SU-DHL-6 (cell line): ENCODE results near the gene PTPRN2.

ENCODE experiments used
- H2AFZ ChIP-seq: fragments of 200-600 bp; sonication (generic); 2 replicates; pipeline ENCODE4 v1.6.1; 2014; ENCODE audit warnings: low read depth, mild to moderate bottlenecking, moderate library complexity, mixed read lengths, antibody characterized with exemption, low read length; ENCODE audit not compliant: severe bottlenecking
- H3F3A ChIP-seq: fragments of 200-600 bp; shearing (Covaris generic); 2 replicates; pipeline ENCODE4 v1.6.0; 2016; ENCODE audit warnings: antibody characterized with exemption, mild to moderate bottlenecking; ENCODE audit not compliant: insufficient read depth
- H3K27ac ChIP-seq: fragments of 200-600 bp; sonication (generic); 2 replicates; pipeline ENCODE4 v1.5.1; 2016; ENCODE audit warnings: low read depth, mild to moderate bottlenecking, low read length, moderate library complexity, mixed read lengths
- H3K27me3 ChIP-seq: fragments of 200-600 bp; sonication (generic), shearing (Covaris generic); 2 replicates; pipeline ENCODE4 v1.6.0; 2014; ENCODE audit warnings: mild to moderate bottlenecking, low read length
- H3K36me3 ChIP-seq: fragments of 200-600 bp; sonication (generic); 2 replicates; pipeline ENCODE4 v1.6.1; 2014; ENCODE audit warnings: mild to moderate bottlenecking, low read length, mixed read lengths
- H3K4me2 ChIP-seq: fragments of 300-600, 200-600 bp; shearing (Covaris generic), sonication (generic); 2 replicates; pipeline ENCODE4 v1.6.0; 2014; ENCODE audit warnings: low read length, low read depth, mild to moderate bottlenecking; ENCODE audit not compliant: poor library complexity, severe bottlenecking
- H3K4me3 ChIP-seq: fragments of 200-600 bp; sonication (generic); 2 replicates; pipeline ENCODE4 v1.5.1; 2014; ENCODE audit warnings: antibody characterized with exemption, low read length, mild to moderate bottlenecking, mixed read lengths; ENCODE audit not compliant: insufficient read depth, poor library complexity, severe bottlenecking
- H3K79me2 ChIP-seq: fragments of 200-600 bp; sonication (generic); 2 replicates; pipeline ENCODE4 v1.6.1; 2014; ENCODE audit warnings: mild to moderate bottlenecking, low read length, moderate library complexity; ENCODE audit not compliant: insufficient read depth
- H3K9ac ChIP-seq: fragments of 200-600 bp; sonication (generic); 2 replicates; pipeline ENCODE4 v1.7.0; 2014; ENCODE audit warnings: mild to moderate bottlenecking, low read length
- H3K9me2 ChIP-seq: fragments of 200-600 bp; sonication (generic); replicated peaks from 2 replicates; pipeline ENCODE4 v1.6.1; 2014; ENCODE audit warnings: low read length; ENCODE audit not compliant: insufficient read depth
- H3K9me3 ChIP-seq: fragments of 200-600 bp; sonication (generic); 2 replicates; pipeline ENCODE4 v1.6.1; 2014; ENCODE audit warnings: low read length, mixed read lengths; ENCODE audit not compliant: insufficient read depth
- H4K20me1 ChIP-seq: fragments of 200-600 bp; sonication (generic); 2 replicates; pipeline ENCODE4 v1.6.1; 2014; ENCODE audit warnings: low read depth, mild to moderate bottlenecking, antibody characterized with exemption, low read length, moderate library complexity, mixed read lengths
- CTCF ChIP-seq: fragments of 200-600 bp; sonication (generic); IDR thresholded peaks from one replicate; pipeline ENCODE4 v1.5.1; 2017; ENCODE audit warnings: antibody characterized with exemption, mild to moderate bottlenecking, low read length, moderate library complexity; ENCODE audit not compliant: insufficient read depth, poor library complexity, severe bottlenecking
- EZH2phosphoT487 ChIP-seq: fragments of 200-600 bp; sonication (generic), shearing (Covaris generic); conservative IDR thresholded peaks from 2 replicates; pipeline ENCODE4 v1.6.1; 2018; ENCODE audit warnings: mild to moderate bottlenecking, antibody characterized with exemption, low read length, moderate library complexity, mixed read lengths

PTPRN2 gene

GRCh38 chr7:158300427-158300826 lies 287.2 kb downstream of the PTPRN2 start:
- Histone ChIP-seq H3K9me2 (no peaks in the 10 kb centered on the region), H3K4me2 (no peak overlapping the region), H3K79me2 (no peaks in the 10 kb centered on the region), H3K27ac (no peak overlapping the region), H3K4me3 (no peak overlapping the region), H3F3A (no peaks in the 10 kb centered on the region), H3K9me3 (no peaks in the 10 kb centered on the region), H3K9ac (no peak overlapping the region), H4K20me1 (no peaks in the 10 kb centered on the region), H3K27me3 (no peaks in the 10 kb centered on the region), H2AFZ (no peak overlapping the region), H3K36me3 (no peaks in the 10 kb centered on the region)
- no peak for TF ChIP-seq EZH2phosphoT487
- no peak for TF ChIP-seq CTCF

GRCh38 chr7:158299607-158300006 lies 288.0 kb downstream of the PTPRN2 start:
- no peaks in the 10 kb centered on the region for H3F3A ChIP-seq
- H3K9me3 ChIP-seq: no peaks in the 10 kb centered on the region
- no peaks in the 10 kb centered on the region for H3K79me2 ChIP-seq
- TF ChIP-seq CTCF: no peak
- TF ChIP-seq EZH2phosphoT487: no peak
- H3K36me3 ChIP-seq: no peaks in the 10 kb centered on the region
- no peaks in the 10 kb centered on the region for H3K9me2 ChIP-seq
- no peaks in the 10 kb centered on the region for H4K20me1 ChIP-seq
- H3K9ac ChIP-seq: no peak overlapping the region
- H3K27ac ChIP-seq: no peak overlapping the region
- no peak overlapping the region for H3K4me3 ChIP-seq
- H3K4me2 ChIP-seq: no peak overlapping the region
- H2AFZ ChIP-seq: no peak overlapping the region
- H3K27me3 ChIP-seq: no peaks in the 10 kb centered on the region

- Histone ChIP-seq H3K9me3 (no peaks in the 10 kb centered on the region), H3K9me2 (no peaks in the 10 kb centered on the region), H3K9ac (no peak overlapping the region), H3K36me3 (no peaks in the 10 kb centered on the region), H3K4me3 (no peak overlapping the region), H2AFZ (no peak overlapping the region), H3K4me2 (no peak overlapping the region), H3K27me3 (no peaks in the 10 kb centered on the region), H4K20me1 (no peaks in the 10 kb centered on the region), H3K79me2 (no peaks in the 10 kb centered on the region), H3F3A (no peaks in the 10 kb centered on the region), H3K27ac (no peak overlapping the region)
- no peak for TF ChIP-seq CTCF
- no peak for TF ChIP-seq EZH2phosphoT487
These were observed 290.9 kb downstream of the PTPRN2 start for GRCh38 chr7:158296798-158297104.
